ENCODE results near the gene FOXR1.

The FOXR1 gene

GRCh38 chr11:119026970-119027369 is 55.4 kb downstream of the FOXR1 start:
- DNase-seq (ENCODE audit: low spot score) = no peak

GRCh38 chr11:119027561-119028345 is 56.2 kb downstream of the FOXR1 start:
- no peak for DNase-seq (ENCODE audit: low spot score)

- no peak for DNase-seq (ENCODE audit: low spot score)
Measured at GRCh38 chr11:119028346-119029068, 56.9 kb downstream of the FOXR1 start.

DNA sequence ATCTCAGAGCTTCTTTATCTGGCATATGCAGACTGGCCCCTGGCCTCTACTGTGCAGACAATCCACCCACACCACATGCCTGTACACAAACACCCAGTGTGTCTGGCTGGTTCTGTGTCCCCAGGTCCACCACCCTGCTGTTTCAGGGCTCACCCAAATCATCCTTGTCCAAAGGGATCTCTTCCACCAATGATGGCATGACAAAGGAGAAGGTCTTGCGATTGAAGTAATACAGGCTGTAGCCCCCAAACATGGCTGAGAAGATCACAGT is 57.4 kb downstream of the FOXR1 start:
- no peak for DNase-seq (ENCODE audit: low spot score)

DNA sequence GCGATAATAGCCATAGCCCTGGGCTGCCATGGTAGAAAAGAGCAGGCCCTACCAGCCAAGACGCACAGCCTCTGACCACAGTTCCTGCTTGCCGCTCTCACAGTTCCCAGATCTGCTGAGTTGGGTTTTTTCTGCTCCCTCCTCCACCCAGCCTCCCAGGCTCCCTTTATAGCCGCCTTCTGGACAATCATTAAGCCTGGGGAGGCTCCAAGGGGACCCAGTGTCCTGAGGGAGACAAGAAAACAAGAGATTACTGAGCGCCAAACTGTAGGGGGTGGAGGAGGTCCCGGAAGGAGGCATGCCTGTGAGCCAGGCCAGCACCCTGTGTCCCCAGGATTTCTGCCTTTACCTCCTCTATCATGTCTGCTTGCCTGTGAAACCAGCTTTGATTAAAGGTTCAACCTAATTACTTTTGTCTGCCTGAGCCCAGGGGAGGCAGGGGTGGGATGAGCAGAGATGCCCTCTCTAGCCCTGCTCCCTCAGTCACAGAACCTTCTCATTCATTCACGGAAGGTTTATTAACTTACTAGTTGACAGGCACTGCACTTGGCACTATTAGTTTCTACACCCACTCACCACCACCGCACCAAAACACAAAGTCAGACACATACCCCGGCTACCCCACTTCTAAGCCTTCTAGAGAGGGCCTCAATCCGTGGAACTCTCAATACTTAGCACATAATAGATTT is 57.9 kb downstream of the FOXR1 start:
- DNase-seq (ENCODE audit: low spot score) = peak; percentile 85

GRCh38 chr11:119030029-119030328 is 58.4 kb downstream of the FOXR1 start:
- no peak for DNase-seq (ENCODE audit: low spot score)

- DNase-seq (ENCODE audit: low spot score) = peak; percentile 91
Measured at GRCh38 chr11:119030329-119031047, 58.9 kb downstream of the FOXR1 start, which contains the start of gene SLC37A4. SLC37A4 (minus strand) TSS chr11:119030877.
